Inflammatory macrophage treated with lipopolysaccharide for 4 hours (primary cell): ENCODE data around the gene TBXAS1.

Experiments used
- DNase-seq: peaks from one replicate; pipeline ENCODE4 v3.0.0-alpha.2; 2020

The TBXAS1 gene

GRCh38 chr7:139857791-139858190 lies 28.7 kb downstream of the TBXAS1 start:
- DNase-seq: no peak

GRCh38 chr7:139860090-139860775 lies 31.2 kb downstream of the TBXAS1 start:
- peak; percentile 90 for DNase-seq

- DNase-seq: peak; percentile 77
Observed at GRCh38 chr7:139861803-139862202, 32.7 kb downstream of the TBXAS1 start.

DNA sequence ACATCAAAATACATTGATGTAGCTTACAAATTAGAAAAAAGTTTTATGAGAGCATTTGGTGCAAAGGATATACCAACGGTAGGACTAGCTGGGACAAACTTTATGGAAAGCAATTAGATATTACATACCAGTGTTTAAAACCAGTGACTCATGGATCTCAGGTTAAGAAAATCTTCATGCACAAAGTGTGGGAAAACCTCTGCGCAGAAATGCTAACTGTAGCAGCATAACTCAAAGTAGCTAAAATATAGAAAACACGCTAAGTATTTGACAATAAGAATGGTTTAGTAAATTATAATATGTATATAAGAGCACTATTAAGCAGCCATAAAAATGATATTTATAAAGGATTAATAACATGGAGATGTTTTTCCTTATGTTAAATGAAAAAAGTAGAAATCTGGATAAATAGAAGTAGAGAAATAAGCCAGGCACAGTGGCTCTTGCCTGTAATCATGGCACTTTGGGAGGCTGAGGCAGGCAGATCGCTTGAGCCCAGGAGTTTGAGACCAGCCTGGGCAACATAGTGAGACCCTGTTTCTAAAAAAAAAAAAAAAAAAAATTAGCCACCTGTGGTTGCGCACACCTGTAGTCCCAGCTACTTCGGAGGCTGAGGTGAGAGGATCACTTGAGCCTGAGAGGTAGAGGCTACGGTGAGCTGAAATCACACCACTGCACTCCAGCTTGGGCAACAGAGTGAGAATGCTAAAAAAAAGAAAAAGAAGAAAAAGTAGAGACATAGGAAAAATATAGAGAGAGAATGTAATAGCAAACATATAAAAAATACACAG lies 37.2 kb downstream of the TBXAS1 start:
- no peak for DNase-seq

GRCh38 chr7:139867847-139868246 lies 38.8 kb downstream of the TBXAS1 start:
- no peak for DNase-seq

- peak; percentile 40 for DNase-seq
Observed at GRCh38 chr7:139869886-139870285, 40.8 kb downstream of the TBXAS1 start.

- DNase-seq: no peak
Observed at GRCh38 chr7:139870380-139870779, 41.3 kb downstream of the TBXAS1 start.

- DNase-seq: no peak
Observed at GRCh38 chr7:139871331-139871730, 42.3 kb downstream of the TBXAS1 start.

DNA sequence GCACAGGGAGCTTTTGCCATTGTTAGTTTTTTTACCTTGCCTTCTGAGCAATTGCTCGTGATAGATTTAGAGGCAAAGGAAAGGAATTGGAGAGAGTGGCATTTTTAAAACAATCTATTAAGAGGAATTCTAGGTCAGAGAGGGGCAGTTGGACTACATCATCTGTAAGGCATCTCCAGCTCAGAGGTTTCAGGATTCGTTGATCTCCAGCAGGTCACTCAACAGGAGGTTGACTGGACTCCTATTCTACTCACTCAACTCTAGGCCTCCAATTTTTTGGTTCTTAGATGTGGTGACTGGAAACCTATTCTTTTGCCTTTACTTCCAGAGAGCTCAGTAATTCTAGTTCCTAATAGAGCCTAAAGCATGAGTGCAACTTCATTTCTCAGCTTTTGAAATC lies 42.8 kb downstream of the TBXAS1 start:
- DNase-seq: no peak

DNA sequence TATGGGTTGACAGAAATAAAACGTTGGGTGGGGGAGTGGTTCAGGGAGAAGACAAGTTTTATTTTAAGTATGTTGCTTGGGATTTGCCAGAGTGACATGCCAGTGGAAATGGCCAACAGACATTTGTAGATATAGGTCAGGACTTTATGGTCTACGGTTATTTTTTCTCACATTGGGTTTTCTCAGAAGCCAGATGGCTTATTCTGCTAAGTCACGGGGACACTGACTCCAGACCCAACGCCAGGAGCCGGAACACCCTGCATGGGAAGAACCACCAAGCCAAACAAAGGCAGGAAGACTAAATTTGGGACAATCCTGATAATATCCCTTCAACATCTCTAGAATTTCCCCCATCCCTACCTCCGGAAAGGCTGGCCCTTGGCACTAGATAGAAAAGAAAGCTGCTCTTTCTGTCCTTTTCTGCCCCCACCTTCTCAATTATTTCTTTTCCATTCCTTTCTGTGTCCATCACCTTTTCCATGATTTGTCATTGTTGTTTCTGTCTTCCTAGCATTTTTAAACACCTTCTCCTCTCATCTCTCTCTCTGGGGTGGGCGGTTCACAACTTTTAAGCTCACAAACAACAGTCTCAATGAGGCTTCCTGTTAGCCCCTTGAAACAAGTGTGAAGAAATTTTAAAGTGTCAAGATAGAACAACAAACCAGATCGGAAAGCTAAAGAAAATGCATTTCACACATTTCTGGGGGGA lies 44.7 kb downstream of the TBXAS1 start:
- DNase-seq: no peak

DNA sequence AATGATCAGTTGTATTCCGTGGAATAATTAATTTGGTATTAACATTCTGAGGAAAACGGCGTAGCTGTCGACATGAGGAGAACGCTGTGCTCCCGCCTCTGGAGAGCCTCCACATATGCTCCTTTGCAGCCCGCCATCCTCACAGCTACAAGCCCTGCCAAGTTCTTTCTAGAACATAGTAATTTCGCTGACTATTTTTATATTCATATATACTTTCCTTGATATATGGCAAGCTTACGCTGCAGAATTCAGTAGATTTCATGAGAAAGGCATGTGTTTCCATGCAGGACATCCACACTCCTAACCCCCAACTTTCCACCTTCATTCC lies 45.2 kb downstream of the TBXAS1 start:
- DNase-seq: no peak

DNA sequence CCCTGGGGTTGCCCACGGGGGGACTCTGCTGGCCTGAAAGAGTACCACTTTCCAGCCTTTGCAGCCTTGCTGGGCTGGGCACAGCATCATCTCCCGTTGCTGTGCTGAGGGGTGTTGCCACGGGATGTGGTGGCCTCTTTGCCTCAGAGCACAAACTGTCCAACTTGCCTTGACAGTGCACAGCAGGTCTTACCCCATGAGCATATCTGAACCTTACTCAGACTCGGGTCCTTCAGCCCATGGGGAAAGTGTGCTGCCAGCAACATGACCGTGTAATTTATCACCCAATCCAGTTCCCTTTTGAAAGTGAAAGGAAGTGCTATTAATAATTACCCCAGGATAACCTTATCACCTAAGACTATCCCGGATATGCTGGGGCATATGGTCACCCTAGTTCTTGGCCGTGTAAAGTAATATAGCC lies 46.8 kb downstream of the TBXAS1 start:
- peak; percentile 88 for DNase-seq

GRCh38 chr7:139876622-139877283 lies 47.7 kb downstream of the TBXAS1 start:
- DNase-seq: peak; percentile 21

DNA sequence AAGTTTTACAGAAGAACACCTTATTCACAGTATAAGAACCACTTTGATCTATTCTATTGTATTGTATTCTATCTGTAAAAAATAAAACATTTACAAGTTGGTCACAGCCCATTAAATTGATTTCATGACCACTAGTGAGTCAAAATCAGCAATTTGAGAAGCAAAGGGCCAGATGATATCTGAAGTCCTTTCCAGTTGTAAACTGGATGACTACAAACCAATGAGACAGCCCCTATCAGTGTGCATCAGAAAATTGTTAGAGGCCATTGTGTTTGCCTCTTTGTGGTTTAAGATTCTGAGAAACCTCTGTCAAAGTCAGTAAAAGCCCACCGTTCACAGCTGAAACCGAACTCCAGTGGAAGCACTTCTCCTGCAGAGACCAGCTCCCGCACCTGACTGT lies 54.8 kb downstream of the TBXAS1 start:
- no peak for DNase-seq

DNA sequence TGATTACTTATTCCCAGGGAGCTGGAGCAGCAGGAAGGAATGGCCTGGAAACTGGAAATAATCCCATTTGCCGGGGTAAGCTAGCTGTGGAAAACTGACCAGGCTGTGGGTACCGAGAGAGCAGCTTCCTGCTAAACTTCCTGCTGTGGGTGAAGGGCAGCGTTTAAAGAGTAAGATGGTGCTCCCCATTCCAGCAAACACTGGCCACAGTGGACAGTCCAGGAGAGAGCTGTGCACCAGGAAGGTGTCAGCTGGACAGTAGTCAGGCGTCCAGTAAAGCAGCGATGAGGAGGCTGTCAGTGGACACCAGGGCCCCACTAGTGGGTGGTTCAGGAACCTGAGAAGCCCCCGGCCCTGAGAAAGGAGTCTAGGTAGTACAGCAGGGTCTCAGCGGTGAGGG lies 55.4 kb downstream of the TBXAS1 start:
- DNase-seq: no peak

- peak; percentile 48 for DNase-seq
Observed at GRCh38 chr7:139885511-139885910, 56.4 kb downstream of the TBXAS1 start.

- peak; percentile 83 for DNase-seq
Observed at GRCh38 chr7:139886206-139886605, 57.1 kb downstream of the TBXAS1 start.

GRCh38 chr7:139886899-139887298 lies 57.8 kb downstream of the TBXAS1 start:
- no peak for DNase-seq

GRCh38 chr7:139887992-139888481 lies 59.0 kb downstream of the TBXAS1 start:
- peak; percentile 76 for DNase-seq

DNA sequence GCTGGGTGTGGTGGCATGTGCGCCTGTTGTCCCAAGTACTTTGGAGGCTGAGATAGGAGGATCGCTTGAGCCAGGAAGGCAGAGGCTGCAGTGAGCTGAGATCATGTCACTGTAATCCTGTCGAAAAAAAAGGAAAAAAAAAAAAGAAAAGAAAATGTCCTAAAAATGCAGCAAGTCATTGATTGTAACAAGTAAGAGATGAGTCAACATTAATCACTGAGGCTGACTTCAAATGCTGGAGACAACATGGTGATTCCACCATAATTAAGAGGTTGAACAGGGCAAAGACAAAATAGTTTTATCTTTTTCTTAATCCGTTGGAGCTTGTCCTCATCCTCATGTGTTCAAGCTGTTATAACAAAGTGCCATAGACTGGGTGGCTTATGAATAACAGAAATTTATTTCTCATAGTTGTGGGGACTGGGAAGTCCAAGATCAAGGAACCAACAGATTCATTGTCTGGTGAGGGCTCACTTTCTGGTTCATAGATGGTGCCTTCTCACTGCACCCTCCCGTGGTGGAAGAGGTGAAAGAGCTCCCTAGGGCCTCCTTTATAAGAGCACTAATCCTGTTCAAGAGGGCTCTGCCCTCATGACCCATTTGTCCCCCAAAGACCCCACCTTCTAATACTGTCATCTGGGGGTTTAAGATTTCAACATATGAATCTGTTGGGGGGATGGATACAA lies 60.3 kb downstream of the TBXAS1 start:
- peak; percentile 59 for DNase-seq

- DNase-seq: no peak
Observed at GRCh38 chr7:139893461-139893860, 64.4 kb downstream of the TBXAS1 start.

DNA sequence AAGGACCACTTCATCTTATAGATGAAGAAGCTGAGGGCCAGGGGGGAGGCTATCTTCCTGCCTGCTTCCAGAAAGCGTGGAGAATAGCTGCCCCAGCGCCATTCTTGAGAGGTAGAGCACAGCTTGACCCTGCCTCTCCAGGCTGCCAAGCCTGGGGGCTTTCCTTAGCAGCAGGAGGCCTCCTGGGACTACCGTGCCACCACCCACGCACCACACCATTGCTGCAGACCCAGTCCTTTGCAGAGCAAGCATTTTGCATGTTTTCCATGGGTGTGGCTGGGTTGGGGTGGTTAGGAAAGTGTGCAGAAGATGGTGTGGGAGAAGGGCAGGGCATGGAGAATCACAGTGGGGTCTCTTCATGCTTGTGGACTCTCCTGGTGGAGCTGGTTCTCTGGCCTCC lies 64.9 kb downstream of the TBXAS1 start:
- no peak for DNase-seq
